Right lobe of liver (tissue), 6 donors: ENCODE results near the gene PLEKHG2. TPM values are rescaled to one million over a fixed set of nuclear protein-coding genes. Genes with fewer than 3 reads are reported as not detected.

ENCODE experiments used
- ATAC-seq, 4 donors: fragments of 200-7000 bp; cut with Tn5 transposase; one replicate each; pipeline ENCODE4 v1.9.1; 2020; ENCODE audit warnings: mild to moderate bottlenecking in 4 of 4, moderate library complexity in 4 of 4
- DNase-seq, 3 donors: peaks; one replicate each; pipeline ENCODE4 v3.0.0-alpha.2; 2020
- H3K27ac ChIP-seq, 3 donors: fragments of 200-600 bp; one replicate each; pipeline ENCODE4 v1.8.0; 2022
- H3K27me3 ChIP-seq, 2 donors: fragments of 200-600 bp; one replicate each; pipeline ENCODE4 v1.8.0; 2022
- H3K36me3 ChIP-seq, 4 donors: fragments of 200-600 bp; sonication (generic) in 1 of 4; one replicate each; pipeline versions ENCODE4 v1.5.1 to v1.8.0; 2017 to 2022; ENCODE audit warnings: control low read depth in 1 of 4
- H3K4me1 ChIP-seq, 4 donors: fragments of 200-600 bp; sonication (generic) in 1 of 4; one replicate each; pipeline versions ENCODE4 v1.5.1 to v1.8.0; 2017 to 2022; ENCODE audit warnings: control low read depth in 1 of 4
- H3K4me3 ChIP-seq, 3 donors: fragments of 200-600 bp; one replicate each; pipeline ENCODE4 v1.8.0; 2022
- H3K9me3 ChIP-seq, 4 donors: fragments of 200-600 bp; sonication (generic) in 1 of 4; one replicate each; pipeline versions ENCODE4 v1.5.1 to v1.8.0; 2017 to 2022; ENCODE audit warnings: control low read depth in 1 of 4
- CTCF ChIP-seq, 4 donors: fragments of 200-600 bp in 3 of 4; fragments of 450-650 bp in 1 of 4; IDR thresholded peaks; one replicate each; pipeline versions ENCODE4 v1.5.1 to v1.8.0; 2016 to 2022; ENCODE audit warnings: antibody characterized with exemption in 4 of 4, mild to moderate bottlenecking in 2 of 4
- POLR2A ChIP-seq: fragments of 450-650 bp; IDR thresholded peaks from one replicate; pipeline ENCODE4 v1.6.1; 2017; ENCODE audit warnings: antibody characterized with exemption, mild to moderate bottlenecking
- WGBS: methylation state at CpG from one replicate; pipeline ENCODE4 v1.1.6; 2018; ENCODE audit warnings: low coverage, low lambda C conversion rate; ENCODE audit not compliant: insufficient coverage; ENCODE audit errors: missing lambda C conversion rate; 5-methylcytosine and 5-hydroxymethylcytosine counted together
- intact Hi-C, 2 donors: fragments of 100-400 bp; cut with DNase I; formaldehyde crosslinking; loops; one replicate each; pipeline versions ENCODE4 v1.11.2 to v1.14.1; 2022
- total RNA-seq, 6 experiments: library from RNA; depleted of rRNA in 2 of 6; stranded (reverse); fragments of >200 nt in 2 of 6; fragmentation: NEBNext Ultra II Directional in 3 of 6; extraction: Animal tissue kit (Norgen Biotek cat#: 25700) in 3 of 6; gene quantifications; one replicate each; pipeline versions ENCODE4 v1.1.0 to v1.2.4, GENCODE V29; 2016 to 2023
- donor health status: DM: no; HTN: yes; CAD: no.
- donor health status: DM: no; HTN: no; CAD: no.
- donor health status: DM: no; HTN: no; CAD: no.
- donor health status: DM: no; HTN: yes; CAD: no.
- donor health status: DM: no; HTN: yes; CAD: no.

PLEKHG2 gene
- total RNA-seq, 6 experiments from 2014 or later = 1.6 to 15.0 (median 6.3) TPM

DNA sequence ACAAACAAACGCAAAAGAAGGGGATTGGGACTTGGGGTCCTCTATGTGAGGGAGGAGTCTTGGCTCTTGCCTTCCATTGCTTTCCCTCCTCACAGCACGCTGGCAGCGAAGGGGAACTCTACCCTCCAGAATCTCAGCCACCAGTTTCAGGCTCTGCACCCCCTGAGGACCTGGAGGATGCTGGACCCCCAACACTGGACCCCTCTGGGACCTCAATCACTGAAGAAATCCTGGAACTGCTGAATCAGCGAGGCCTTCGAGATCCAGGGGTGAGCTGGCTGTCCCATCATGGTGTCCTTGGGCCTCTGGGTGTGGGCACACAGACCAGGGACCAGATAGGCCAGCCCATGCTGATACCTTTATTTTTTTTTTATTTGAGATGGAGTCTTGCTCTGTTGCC, 9.6 kb downstream of the PLEKHG2 start:
- Histone ChIP-seq H3K27ac (no peak overlapping the region), H3K9me3 (no peaks in the 10 kb centered on the region), H3K36me3 (no peaks in the 10 kb centered on the region), H3K4me3 (no peak overlapping the region), H3K4me1 (no peaks in the 10 kb centered on the region), H3K27me3 (no peaks in the 10 kb centered on the region)
- DNase-seq (no peak), ATAC-seq (no peak)
- WGBS = 63% methylated on average over 2 of the region's 5 CpGs
- TF ChIP-seq CTCF (IDR thresholded peaks at IDR 0.05) (no peak), POLR2A (no peak)
- intact Hi-C loops = no loop called here

DNA sequence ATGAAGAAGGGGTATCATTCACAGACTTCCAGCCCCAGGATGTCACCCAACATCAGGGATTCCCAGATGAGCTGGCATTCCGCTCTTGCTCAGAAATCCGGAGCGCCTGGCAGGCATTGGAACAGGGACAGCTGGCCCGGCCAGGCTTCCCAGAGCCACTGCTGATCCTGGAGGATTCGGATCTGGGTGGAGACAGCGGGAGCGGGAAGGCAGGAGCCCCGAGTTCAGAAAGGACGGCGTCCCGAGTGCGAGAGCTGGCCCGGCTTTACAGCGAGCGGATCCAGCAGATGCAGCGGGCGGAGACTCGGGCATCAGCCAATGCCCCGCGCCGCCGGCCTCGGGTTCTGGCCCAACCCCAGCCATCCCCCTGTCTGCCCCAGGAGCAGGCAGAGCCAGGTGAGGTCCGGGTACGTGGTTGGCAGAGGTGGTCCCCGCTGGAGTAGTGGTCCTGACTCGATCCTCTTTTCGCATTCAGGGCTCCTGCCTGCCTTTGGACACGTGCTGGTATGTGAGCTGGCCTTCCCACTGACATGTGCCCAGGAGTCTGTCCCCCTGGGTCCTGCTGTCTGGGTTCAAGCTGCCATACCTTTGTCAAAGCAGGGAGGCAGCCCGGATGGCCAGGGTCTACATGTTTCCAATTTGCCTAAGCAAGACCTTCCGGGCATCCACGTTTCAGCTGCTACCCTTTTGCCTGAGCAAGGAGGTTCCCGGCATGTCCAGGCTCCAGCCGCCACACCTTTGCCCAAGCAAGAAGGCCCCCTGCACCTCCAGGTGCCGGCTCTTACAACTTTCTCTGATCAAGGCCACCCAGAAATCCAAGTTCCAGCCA, 11.0 kb downstream of the PLEKHG2 start:
- H3K36me3 ChIP-seq = no peaks in the 10 kb centered on the region
- no peaks in the 10 kb centered on the region for H3K9me3 ChIP-seq
- peak in 1 of 3 donors; percentile 48 for DNase-seq
- H3K27ac ChIP-seq = no peak overlapping the region
- no peak for TF ChIP-seq POLR2A
- TF ChIP-seq CTCF (IDR thresholded peaks at IDR 0.05) = no peak
- H3K27me3 ChIP-seq = no peaks in the 10 kb centered on the region
- WGBS = 89% methylated on average over 22 of the region's 35 CpGs
- intact Hi-C loops = no loop called here
- no peak overlapping the region for H3K4me3 ChIP-seq
- H3K4me1 ChIP-seq = no peaks in the 10 kb centered on the region
- ATAC-seq = no peak

DNA sequence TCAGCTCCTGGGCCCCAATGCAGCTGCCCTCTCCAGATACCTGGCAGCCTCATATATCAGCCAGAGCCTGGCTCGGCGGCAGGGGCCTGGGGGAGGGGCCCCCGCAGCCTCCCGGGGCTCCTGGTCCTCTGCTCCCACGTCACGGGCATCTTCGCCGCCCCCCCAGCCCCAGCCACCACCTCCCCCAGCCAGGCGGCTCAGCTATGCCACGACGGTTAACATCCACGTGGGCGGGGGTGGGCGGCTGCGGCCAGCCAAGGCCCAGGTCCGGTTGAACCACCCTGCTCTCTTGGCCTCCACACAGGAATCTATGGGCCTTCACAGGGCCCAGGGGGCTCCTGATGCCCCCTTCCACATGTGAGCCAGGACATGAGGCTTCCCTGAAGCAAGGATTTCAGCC, 12.5 kb downstream of the PLEKHG2 start:
- Histone ChIP-seq H3K27me3 (no peaks in the 10 kb centered on the region), H3K9me3 (no peaks in the 10 kb centered on the region), H3K4me3 (no peak overlapping the region), H3K36me3 (no peaks in the 10 kb centered on the region), H3K27ac (no peak overlapping the region), H3K4me1 (no peaks in the 10 kb centered on the region)
- peak in 1 of 3 donors; percentile 37 for DNase-seq
- no peak for ATAC-seq
- no CpG with 5 or more reads among the region's 16 CpGs for WGBS
- intact Hi-C loops = no loop called here
- no peak for TF ChIP-seq POLR2A
- TF ChIP-seq CTCF (IDR thresholded peaks at IDR 0.05) = no peak

DNA sequence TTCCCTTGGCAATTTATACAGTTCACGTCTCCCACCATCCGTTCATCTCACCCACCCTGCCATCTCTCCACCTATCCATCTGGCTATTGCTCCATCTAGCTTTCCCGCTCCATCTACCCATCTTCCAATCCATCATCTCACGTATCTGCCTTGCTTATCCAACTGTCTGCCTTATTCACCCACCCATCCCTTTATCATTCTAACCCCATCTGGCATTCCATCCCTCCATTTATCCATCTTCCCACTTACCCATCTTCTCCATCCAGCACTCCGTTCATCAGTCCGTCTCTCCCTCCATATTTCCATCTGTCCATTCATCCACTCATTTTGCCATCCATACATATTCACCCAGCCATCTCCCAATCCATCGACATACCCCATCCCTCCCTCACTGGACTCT, 13.3 kb downstream of the PLEKHG2 start:
- DNase-seq (no peak), ATAC-seq (no peak)
- Histone ChIP-seq H3K27me3 (no peaks in the 10 kb centered on the region), H3K4me1 (no peaks in the 10 kb centered on the region), H3K9me3 (no peaks in the 10 kb centered on the region), H3K4me3 (no peak overlapping the region), H3K36me3 (no peaks in the 10 kb centered on the region), H3K27ac (no peak overlapping the region)
- WGBS = 90% methylated on average over 7 of the region's 7 CpGs
- intact Hi-C loops = no loop called here
- no peak for TF ChIP-seq POLR2A

GRCh38 chr19:39426170-39426569, 13.7 kb downstream of the PLEKHG2 start:
- no peak for TF ChIP-seq CTCF (IDR thresholded peaks at IDR 0.05)
- TF ChIP-seq POLR2A = no peak
- no peak overlapping the region for H3K4me3 ChIP-seq
- H3K9me3 ChIP-seq = no peaks in the 10 kb centered on the region
- no peaks in the 10 kb centered on the region for H3K4me1 ChIP-seq
- ATAC-seq = no peak
- no peaks in the 10 kb centered on the region for H3K27me3 ChIP-seq
- H3K27ac ChIP-seq = no peak overlapping the region
- DNase-seq = no peak
- intact Hi-C loops = no loop called here
- WGBS = 70% methylated on average over 5 of the region's 5 CpGs
- no peaks in the 10 kb centered on the region for H3K36me3 ChIP-seq
